ENCODE data around the gene ADRA2B.

ADRA2B gene

DNA sequence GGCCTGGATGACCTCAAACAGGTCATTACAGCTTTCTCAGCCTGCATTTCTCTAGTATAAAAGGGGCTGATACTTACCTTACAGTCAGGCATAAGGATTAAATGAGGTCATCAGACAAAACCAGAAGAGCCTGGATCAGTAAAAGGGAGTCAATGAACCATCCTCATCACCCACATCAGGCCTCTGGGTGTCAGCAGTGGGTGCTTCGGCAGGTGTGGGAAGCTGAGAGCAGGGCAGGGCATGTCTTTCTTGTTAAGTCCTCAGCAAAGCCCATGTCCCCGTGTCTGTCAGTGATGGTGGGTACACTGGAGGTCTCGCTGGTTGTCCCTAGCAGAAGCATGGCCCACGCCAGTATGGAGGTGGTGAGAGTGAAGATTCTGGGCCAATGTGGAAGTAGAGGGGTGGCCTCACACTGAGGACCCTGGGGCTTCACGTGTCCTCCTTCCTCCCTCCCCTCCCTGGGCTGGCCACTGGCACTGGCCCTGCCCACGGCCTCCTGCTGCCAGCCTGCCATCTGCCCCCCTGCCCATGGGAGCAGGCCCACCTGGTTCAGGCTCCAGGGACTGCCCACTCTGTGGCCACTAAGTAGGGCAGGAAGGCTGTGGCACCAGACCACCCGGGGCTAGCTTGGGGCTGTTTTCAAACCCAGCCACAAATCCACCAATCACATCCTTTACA lies 4.4 kb downstream of the ADRA2B start:
- no peak overlapping the region for H3K4me3 ChIP-seq (ENCODE audit: low read length)
- peaks cover 20% of the 10 kb centered on the region for H3K27me3 ChIP-seq (ENCODE audit: insufficient read depth, low read length)
- H3K36me3 ChIP-seq (ENCODE audit: insufficient read depth, low read depth, low read length), result no peaks in the 10 kb centered on the region
- no peak overlapping the region for H3K27ac ChIP-seq (ENCODE audit: low read length)
- peaks cover 7% of the 10 kb centered on the region; the same call in 1 of the 2 replicates for H3K4me1 ChIP-seq (ENCODE audit: insufficient read depth, low read length)
- H3K9me3 ChIP-seq (ENCODE audit: insufficient read depth, low read depth, low read length), result no peaks in the 10 kb centered on the region
- H3K9ac ChIP-seq (ENCODE audit: low read depth, low read length), result no peak overlapping the region

DNA sequence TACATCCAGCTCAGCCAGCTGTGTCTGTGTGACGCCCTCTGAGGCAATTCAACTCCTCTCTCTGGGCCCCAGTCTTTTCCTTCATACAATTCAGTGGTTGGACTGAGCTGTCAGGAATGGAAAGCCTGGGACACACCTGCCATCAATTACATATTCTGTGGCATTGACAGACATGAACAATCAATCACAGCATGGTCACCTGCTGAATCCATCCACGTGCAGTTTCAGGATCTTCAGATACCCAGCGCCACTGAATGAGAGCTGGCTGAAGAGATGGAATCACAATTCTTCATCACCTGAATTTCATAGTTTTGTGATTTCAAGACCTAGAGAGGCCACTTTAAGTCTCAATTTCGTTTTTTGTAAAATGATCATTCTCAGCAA lies 5.1 kb downstream of the ADRA2B start:
- Histone ChIP-seq H3K27ac (ENCODE audit: low read length) (no peak overlapping the region), H3K36me3 (ENCODE audit: insufficient read depth, low read depth, low read length) (no peaks in the 10 kb centered on the region), H3K27me3 (ENCODE audit: insufficient read depth, low read length) (peaks cover 19% of the 10 kb centered on the region), H3K9ac (ENCODE audit: low read depth, low read length) (no peak overlapping the region), H3K4me1 (ENCODE audit: insufficient read depth, low read length) (peaks cover 7% of the 10 kb centered on the region; the same call in 1 of the 2 replicates), H3K4me3 (ENCODE audit: low read length) (no peak overlapping the region), H3K9me3 (ENCODE audit: insufficient read depth, low read depth, low read length) (no peaks in the 10 kb centered on the region)

DNA sequence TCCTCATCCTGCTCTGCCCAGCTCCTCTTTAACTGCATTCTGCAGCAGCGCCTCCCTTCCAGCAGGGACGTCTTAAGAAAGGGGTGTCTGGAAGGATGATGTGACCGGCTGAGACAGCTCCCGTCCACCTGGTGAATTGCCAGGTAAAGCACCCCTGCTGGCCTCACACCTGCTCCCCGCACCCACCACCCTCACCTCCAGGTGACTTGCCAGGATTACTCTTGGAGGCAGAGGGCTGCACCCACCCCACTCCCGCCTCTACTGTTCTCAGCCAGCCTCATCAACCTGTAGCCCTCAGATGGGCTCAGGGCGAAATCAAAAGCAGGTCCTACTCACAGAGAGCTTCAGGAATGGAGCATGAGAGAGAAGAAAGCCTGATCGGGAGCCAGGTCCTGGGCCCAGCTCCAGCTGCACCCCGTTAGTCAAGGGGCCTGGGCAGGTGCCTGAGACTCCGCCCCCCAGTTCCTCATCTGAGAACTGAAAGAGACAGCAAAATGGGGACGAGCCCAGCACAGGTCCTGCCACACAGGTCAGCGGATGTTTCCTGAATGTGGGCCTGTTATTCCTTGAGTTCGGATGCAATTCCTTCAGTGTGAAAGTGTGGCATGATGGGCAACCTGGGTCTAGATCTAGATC lies 5.6 kb downstream of the ADRA2B start:
- Histone ChIP-seq H3K9me3 (ENCODE audit: insufficient read depth, low read depth, low read length) (0 out of 2 replicates have a peak, but pooled peaks cover under 1% of the 10 kb centered on the region), H3K36me3 (ENCODE audit: insufficient read depth, low read depth, low read length) (no peaks in the 10 kb centered on the region), H3K9ac (ENCODE audit: low read depth, low read length) (no peak overlapping the region), H3K4me3 (ENCODE audit: low read length) (no peak overlapping the region), H3K27ac (ENCODE audit: low read length) (no peak overlapping the region), H3K4me1 (ENCODE audit: insufficient read depth, low read length) (peaks cover 7% of the 10 kb centered on the region; the same call in 1 of the 2 replicates), H3K27me3 (ENCODE audit: insufficient read depth, low read length) (peaks cover 14% of the 10 kb centered on the region)

DNA sequence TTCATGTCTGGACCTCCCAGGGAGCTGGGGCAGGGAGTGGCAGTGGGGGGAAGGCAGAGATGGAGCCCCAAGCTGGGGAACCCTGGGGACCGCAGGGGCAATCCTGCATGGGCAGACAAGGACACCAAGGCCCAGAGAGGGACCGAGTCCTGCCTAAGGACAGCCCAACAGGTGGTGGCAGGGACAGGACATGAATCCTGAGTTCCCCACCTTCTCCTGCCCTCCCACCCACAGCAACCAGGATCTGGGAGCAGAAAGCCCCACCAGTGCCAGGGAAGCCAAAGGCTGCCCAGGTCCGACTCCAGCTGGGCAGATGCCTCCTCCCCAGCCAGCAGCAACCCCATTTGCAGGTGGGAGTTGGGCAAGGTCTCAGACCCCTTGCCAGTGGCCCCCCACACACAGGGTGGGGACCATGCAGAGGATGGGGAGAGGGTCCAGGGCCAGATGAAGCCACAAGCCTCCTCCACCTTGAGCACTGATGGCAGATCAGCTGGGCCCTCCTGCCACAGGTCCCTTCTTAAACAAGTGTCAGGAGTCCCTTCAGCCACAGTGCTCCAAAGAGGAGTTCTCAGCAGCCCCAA lies 6.3 kb downstream of the ADRA2B start:
- H3K9me3 ChIP-seq (ENCODE audit: insufficient read depth, low read depth, low read length), result peaks cover 7% of the 10 kb centered on the region; the same call in 1 of the 2 replicates
- H3K27me3 ChIP-seq (ENCODE audit: insufficient read depth, low read length), result peaks cover 7% of the 10 kb centered on the region
- no peak overlapping the region for H3K27ac ChIP-seq (ENCODE audit: low read length)
- peaks cover 7% of the 10 kb centered on the region; the same call in 1 of the 2 replicates for H3K4me1 ChIP-seq (ENCODE audit: insufficient read depth, low read length)
- H3K36me3 ChIP-seq (ENCODE audit: insufficient read depth, low read depth, low read length), result no peaks in the 10 kb centered on the region
- H3K4me3 ChIP-seq (ENCODE audit: low read length), result no peak overlapping the region
- no peak overlapping the region for H3K9ac ChIP-seq (ENCODE audit: low read depth, low read length)

DNA sequence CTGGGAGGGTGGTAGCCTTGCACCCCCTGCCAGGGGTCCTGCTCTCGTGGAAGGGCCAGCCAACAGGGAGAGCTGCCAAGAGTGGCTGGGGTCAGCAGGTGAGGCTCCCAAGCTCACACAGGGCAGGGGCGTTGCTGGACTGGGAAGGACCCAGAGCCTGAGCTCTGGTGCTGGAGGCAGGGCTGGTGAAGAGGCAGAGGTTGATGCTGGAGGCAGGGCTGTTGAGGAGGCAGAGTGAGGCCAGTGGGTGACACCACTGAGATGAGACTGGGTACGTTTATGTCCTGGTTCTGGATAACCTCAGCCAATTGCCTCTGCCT lies 7.0 kb downstream of the ADRA2B start:
- no peak overlapping the region for H3K27ac ChIP-seq (ENCODE audit: low read length)
- H3K9me3 ChIP-seq (ENCODE audit: insufficient read depth, low read depth, low read length), result peaks cover 8% of the 10 kb centered on the region; the same call in 1 of the 2 replicates
- no peaks in the 10 kb centered on the region for H3K36me3 ChIP-seq (ENCODE audit: insufficient read depth, low read depth, low read length)
- peaks cover 7% of the 10 kb centered on the region; the same call in 1 of the 2 replicates for H3K4me1 ChIP-seq (ENCODE audit: insufficient read depth, low read length)
- 0 out of 2 replicates have a peak, but pooled peaks cover under 1% of the 10 kb centered on the region for H3K27me3 ChIP-seq (ENCODE audit: insufficient read depth, low read length)
- peak overlapping the region; percentile 29; the same call in 1 of the 2 replicates for H3K9ac ChIP-seq (ENCODE audit: low read depth, low read length)
- no peak overlapping the region for H3K4me3 ChIP-seq (ENCODE audit: low read length)

DNA sequence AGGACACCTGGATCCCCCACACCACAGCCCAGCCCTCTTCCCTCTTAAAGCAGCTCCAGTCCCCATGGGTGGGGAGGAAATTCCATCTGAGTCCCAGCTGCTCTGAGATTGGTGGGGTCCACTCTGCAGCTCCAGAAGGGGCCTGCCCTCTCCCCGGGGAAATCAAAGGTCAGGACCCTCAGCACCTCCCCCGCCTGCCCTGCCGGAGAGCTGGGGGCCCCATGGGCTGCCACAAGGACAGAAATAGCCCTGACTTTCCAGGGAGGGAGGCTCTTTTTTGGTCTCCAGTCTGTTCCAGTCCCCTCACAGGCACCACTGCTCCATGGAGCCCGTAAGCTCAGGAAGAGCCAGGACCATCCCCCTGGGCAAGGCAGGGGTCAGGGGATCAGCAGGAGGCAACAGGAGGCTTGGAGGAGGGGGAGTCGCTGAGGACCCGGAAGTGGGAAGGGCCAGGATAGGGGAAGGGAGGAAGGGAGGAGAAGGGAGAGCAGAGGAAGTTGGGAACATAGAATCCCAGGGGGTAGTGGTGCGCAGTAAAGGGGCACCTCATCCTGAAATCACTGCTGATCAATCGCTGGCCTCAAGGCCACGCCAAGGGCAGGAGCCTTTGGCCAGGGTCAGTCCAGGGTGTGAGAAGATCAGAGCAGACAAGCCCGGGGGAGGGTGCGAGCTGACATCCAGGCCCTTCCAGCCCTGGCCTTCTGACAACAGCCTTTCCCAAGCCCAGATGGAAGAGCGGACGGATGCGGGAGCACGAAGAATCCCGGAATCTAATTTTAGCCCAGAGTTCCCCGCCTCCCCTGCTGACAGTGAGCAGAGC lies 7.6 kb downstream of the ADRA2B start:
- H3K27ac ChIP-seq (ENCODE audit: low read length), result no peak overlapping the region
- H3K36me3 ChIP-seq (ENCODE audit: insufficient read depth, low read depth, low read length), result no peaks in the 10 kb centered on the region
- no peaks in the 10 kb centered on the region for H3K27me3 ChIP-seq (ENCODE audit: insufficient read depth, low read length)
- H3K4me1 ChIP-seq (ENCODE audit: insufficient read depth, low read length), result peaks cover 7% of the 10 kb centered on the region; the same call in 1 of the 2 replicates
- H3K4me3 ChIP-seq (ENCODE audit: low read length), result peak overlapping the region; percentile 16; the same call in 1 of the 2 replicates
- peak overlapping the region; percentile 29; the same call in 1 of the 2 replicates for H3K9ac ChIP-seq (ENCODE audit: low read depth, low read length)
- H3K9me3 ChIP-seq (ENCODE audit: insufficient read depth, low read depth, low read length), result peaks cover 8% of the 10 kb centered on the region; the same call in 1 of the 2 replicates

DNA sequence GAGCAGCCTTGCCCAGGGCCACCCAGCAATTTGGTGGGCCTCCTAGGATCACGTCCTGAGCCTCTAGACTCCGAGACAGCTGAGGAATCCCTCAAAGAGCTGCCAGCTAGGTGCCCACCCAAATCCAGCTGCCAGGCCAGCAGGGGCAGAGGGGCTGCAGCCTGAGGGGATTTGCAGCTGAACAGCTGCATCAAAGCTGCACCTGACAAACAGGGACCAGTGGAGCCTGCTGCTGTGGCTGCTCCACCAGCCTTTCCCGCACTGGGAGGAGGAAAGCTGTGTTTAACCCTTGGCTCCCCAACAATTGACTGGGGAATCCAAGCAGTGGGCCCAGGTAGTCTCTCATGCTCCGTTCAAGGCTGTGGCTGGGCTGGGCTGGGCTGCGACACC lies 8.2 kb downstream of the ADRA2B start:
- no peak overlapping the region for H3K27ac ChIP-seq (ENCODE audit: low read length)
- H3K9me3 ChIP-seq (ENCODE audit: insufficient read depth, low read depth, low read length), result peaks cover 8% of the 10 kb centered on the region; the same call in 1 of the 2 replicates
- peaks cover 7% of the 10 kb centered on the region; the same call in 1 of the 2 replicates for H3K4me1 ChIP-seq (ENCODE audit: insufficient read depth, low read length)
- peak overlapping the region; percentile 16; the same call in 1 of the 2 replicates for H3K4me3 ChIP-seq (ENCODE audit: low read length)
- H3K36me3 ChIP-seq (ENCODE audit: insufficient read depth, low read depth, low read length), result no peaks in the 10 kb centered on the region
- no peaks in the 10 kb centered on the region for H3K27me3 ChIP-seq (ENCODE audit: insufficient read depth, low read length)
- 0 out of 2 replicates have a peak overlapping the region, but pooled peaks have one; percentile 29 for H3K9ac ChIP-seq (ENCODE audit: low read depth, low read length)

DNA sequence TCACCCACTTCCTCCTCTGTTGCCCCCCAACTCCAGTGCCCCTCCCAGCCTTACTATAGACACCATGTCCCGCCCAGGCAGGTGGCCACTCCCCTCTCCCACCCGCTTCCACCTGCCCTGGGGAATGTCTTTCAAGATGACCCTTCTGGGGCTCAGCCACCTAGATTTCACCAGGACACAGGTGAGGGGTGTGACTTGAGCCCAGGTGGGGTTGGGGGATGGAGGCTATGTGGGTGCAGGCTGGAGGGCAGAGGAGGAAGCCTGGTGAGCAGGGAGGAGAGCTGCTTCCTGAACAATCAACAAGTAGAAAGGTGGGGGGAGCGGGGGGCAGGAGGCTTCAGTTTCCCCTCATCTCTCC lies 8.7 kb downstream of the ADRA2B start:
- Histone ChIP-seq H3K27ac (ENCODE audit: low read length) (no peak overlapping the region), H3K9ac (ENCODE audit: low read depth, low read length) (no peak overlapping the region), H3K36me3 (ENCODE audit: insufficient read depth, low read depth, low read length) (no peaks in the 10 kb centered on the region), H3K9me3 (ENCODE audit: insufficient read depth, low read depth, low read length) (peaks cover 8% of the 10 kb centered on the region; the same call in 1 of the 2 replicates), H3K4me3 (ENCODE audit: low read length) (no peak overlapping the region), H3K4me1 (ENCODE audit: insufficient read depth, low read length) (peaks cover 7% of the 10 kb centered on the region; the same call in 1 of the 2 replicates), H3K27me3 (ENCODE audit: insufficient read depth, low read length) (no peaks in the 10 kb centered on the region)

DNA sequence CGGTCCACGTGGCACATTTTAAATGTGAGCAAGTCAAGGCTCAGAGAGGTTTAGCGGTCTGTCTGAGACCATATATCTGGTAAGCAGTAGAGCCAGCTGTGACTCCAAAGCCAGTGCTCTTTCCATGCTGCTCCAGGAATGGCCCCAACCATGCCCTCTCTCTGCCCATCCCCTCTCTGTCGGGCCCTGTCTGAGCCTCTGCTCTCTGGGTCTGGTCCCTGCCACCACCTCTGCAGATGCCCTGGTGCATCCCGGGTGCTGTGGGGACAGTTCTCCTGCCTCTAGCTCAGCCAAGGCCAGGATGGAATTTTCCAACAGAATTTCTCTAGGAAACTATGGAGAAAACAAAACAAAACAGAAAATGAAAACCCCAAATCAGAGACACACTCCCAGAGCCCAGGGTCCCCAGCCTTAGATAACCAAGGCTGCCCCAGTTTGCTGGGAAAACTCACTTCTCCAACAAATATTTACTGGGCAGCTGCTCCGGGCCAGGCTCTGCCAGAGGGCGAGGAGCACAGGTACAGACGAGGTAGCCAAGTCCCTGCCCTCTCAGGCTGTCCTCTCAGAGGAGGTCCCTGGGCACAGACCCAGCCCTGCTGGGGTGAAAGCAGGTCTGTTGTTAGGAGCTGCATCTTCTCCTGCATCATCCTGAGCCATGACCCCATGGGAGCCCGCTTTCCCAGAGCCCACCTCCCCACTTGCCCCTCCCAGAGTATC lies 9.2 kb downstream of the ADRA2B start:
- Histone ChIP-seq H3K4me1 (ENCODE audit: insufficient read depth, low read length) (peaks cover 7% of the 10 kb centered on the region; the same call in 1 of the 2 replicates), H3K9me3 (ENCODE audit: insufficient read depth, low read depth, low read length) (peaks cover 8% of the 10 kb centered on the region; the same call in 1 of the 2 replicates), H3K27me3 (ENCODE audit: insufficient read depth, low read length) (no peaks in the 10 kb centered on the region), H3K4me3 (ENCODE audit: low read length) (no peak overlapping the region), H3K36me3 (ENCODE audit: insufficient read depth, low read depth, low read length) (no peaks in the 10 kb centered on the region), H3K9ac (ENCODE audit: low read depth, low read length) (no peak overlapping the region), H3K27ac (ENCODE audit: low read length) (no peak overlapping the region)

DNA sequence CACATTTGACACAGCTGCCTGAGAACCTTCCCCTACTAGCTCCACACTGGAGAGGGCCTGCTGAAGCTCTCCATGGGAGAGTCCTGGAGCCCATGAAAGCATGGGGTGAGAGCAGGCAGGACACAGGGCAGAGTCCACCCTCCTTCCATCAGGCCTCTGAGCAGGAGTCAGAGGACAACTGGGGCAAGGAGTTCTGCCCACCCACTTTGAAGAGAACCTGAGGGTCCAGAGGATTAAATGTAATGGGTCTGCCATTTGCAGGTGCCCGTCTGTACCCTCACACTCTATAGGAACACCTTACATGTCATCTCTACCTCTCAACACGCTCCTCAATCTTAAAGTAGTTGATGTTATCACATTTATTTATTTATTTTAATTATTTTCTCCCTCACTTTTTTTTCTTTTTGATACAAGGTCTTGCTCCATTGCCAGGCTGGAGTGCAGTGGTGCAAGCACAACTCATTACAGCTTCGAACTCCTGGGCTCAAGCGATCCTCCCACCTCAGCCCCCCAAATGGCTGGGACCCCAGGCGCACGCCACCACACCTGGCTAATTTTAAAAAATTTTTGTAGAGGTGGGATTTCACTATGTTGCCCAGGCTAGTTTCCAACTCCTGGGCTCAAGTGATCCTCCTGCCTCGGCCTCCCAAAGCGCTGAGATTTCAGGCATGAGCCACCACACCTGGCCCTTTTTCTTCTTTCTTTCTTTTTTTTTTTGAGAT lies 10.2 kb downstream of the ADRA2B start:
- Histone ChIP-seq H3K4me3 (ENCODE audit: low read length) (no peak overlapping the region), H3K9me3 (ENCODE audit: insufficient read depth, low read depth, low read length) (peaks cover 8% of the 10 kb centered on the region; the same call in 1 of the 2 replicates), H3K27me3 (ENCODE audit: insufficient read depth, low read length) (no peaks in the 10 kb centered on the region), H3K4me1 (ENCODE audit: insufficient read depth, low read length) (peaks cover 7% of the 10 kb centered on the region; the same call in 1 of the 2 replicates), H3K36me3 (ENCODE audit: insufficient read depth, low read depth, low read length) (no peaks in the 10 kb centered on the region), H3K27ac (ENCODE audit: low read length) (no peak overlapping the region), H3K9ac (ENCODE audit: low read depth, low read length) (no peak overlapping the region)
